ENCODE measurements around the gene TMEM88. TPM values are rescaled to one million over a fixed set of nuclear protein-coding genes. Genes with fewer than 3 reads are reported as not detected.

The TMEM88 gene
- total RNA-seq, 3 donors from 2014 or later: 4.8 to 21.0 (median 5.7) TPM

GRCh38 chr17:7845359-7846062, 9.4 kb upstream of the TMEM88 start:
- Histone ChIP-seq H3K27ac (peak overlapping the region; percentile 96 to 98), H3K36me3 (no peaks in the 10 kb centered on the region), H3K4me1 (peaks cover 4 to 15% of the 10 kb centered on the region in 2 donors), H3K9me3 (no peaks in the 10 kb centered on the region), H3K27me3 (no peaks in the 10 kb centered on the region), H3K4me3 (peak overlapping the region; percentile 55 to 88 (median 68))
- intact Hi-C loops (cut with DNase I; ENCODE audit: low total_unique reads): no loop called here
- DNase-seq (ENCODE audit: low spot score in 2 of 2): peak in 1 of 2 donors; percentile 47
- TF ChIP-seq CTCF (IDR thresholded peaks at IDR 0.05) (no peak), POLR2AphosphoS5 (IDR thresholded peaks at IDR 0.05) (no peak), POLR2A (IDR thresholded peaks at IDR 0.05) (no peak)

- H3K36me3 ChIP-seq: no peaks in the 10 kb centered on the region
- H3K27ac ChIP-seq: no peak overlapping the region
- no peaks in the 10 kb centered on the region for H3K9me3 ChIP-seq
- intact Hi-C loops (cut with DNase I; ENCODE audit: low total_unique reads): no loop called here
- peaks cover 4 to 9% of the 10 kb centered on the region in 2 donors for H3K4me1 ChIP-seq
- no peak overlapping the region for H3K4me3 ChIP-seq
- DNase-seq (ENCODE audit: low spot score in 2 of 2): peak in 1 of 2 donors; percentile 46
- TF ChIP-seq POLR2A (IDR thresholded peaks at IDR 0.05) (no peak), CTCF (IDR thresholded peaks at IDR 0.05) (no peak), POLR2AphosphoS5 (IDR thresholded peaks at IDR 0.05) (no peak)
- no peaks in the 10 kb centered on the region for H3K27me3 ChIP-seq
Measured at GRCh38 chr17:7846063-7846735, 8.7 kb upstream of the TMEM88 start.

GRCh38 chr17:7846765-7847661, 7.9 kb upstream of the TMEM88 start:
- peak in 1 of 2 donors; percentile 48 for DNase-seq (ENCODE audit: low spot score in 2 of 2)
- Histone ChIP-seq H3K4me3 (no peak overlapping the region), H3K27ac (no peak overlapping the region), H3K27me3 (no peaks in the 10 kb centered on the region), H3K36me3 (no peaks in the 10 kb centered on the region), H3K9me3 (no peaks in the 10 kb centered on the region), H3K4me1 (peaks cover 6 to 7% of the 10 kb centered on the region in 2 donors)
- intact Hi-C loops (cut with DNase I; ENCODE audit: low total_unique reads): no loop called here
- TF ChIP-seq POLR2AphosphoS5 (IDR thresholded peaks at IDR 0.05) (no peak), CTCF (IDR thresholded peaks at IDR 0.05) (no peak), POLR2A (IDR thresholded peaks at IDR 0.05) (no peak)

GRCh38 chr17:7848131-7848579, 6.7 kb upstream of the TMEM88 start:
- no peak for DNase-seq (ENCODE audit: low spot score in 2 of 2)
- Histone ChIP-seq H3K9me3 (no peaks in the 10 kb centered on the region), H3K27me3 (no peaks in the 10 kb centered on the region), H3K4me1 (peaks cover 6 to 10% of the 10 kb centered on the region in 2 donors), H3K27ac (no peak overlapping the region), H3K4me3 (no peak overlapping the region), H3K36me3 (no peaks in the 10 kb centered on the region)
- intact Hi-C loops (cut with DNase I; ENCODE audit: low total_unique reads): no loop called here
- no peak for TF ChIP-seq CTCF (IDR thresholded peaks at IDR 0.05)
- no peak for TF ChIP-seq POLR2A (IDR thresholded peaks at IDR 0.05)
- no peak for TF ChIP-seq POLR2AphosphoS5 (IDR thresholded peaks at IDR 0.05)
